Left renal pelvis (tissue), 4 donors: ENCODE data around the gene TNPO1. TPM values are rescaled to one million over a fixed set of nuclear protein-coding genes. Genes with fewer than 3 reads are reported as not detected.
"Not testable (repeated sequence)": the region's sequence is repeated elsewhere in the genome, so short reads cannot be mapped to it uniquely, and the experiment has no call there.

ENCODE experiments used
- DNase-seq, 4 donors: peaks; one replicate each; pipeline ENCODE4 v3.0.0-alpha.2; 2013; ENCODE audit warnings: low read depth in 4 of 4, low spot score in 3 of 4
- polyA plus RNA-seq, 4 donors: library from polyadenylated mRNA; unstranded; fragments of 120-200 nt; gene quantifications; one replicate each; pipeline ENCODE4 v1.2.1, GENCODE V29; 2013; ENCODE audit not compliant: insufficient read length in 4 of 4

Gene TNPO1
- 100 to 1,000 TPM in 2 of 4 donors, 10 to 100 TPM in 2; 86.3 to 123 (median 99.5) TPM for polyA plus RNA-seq

DNA sequence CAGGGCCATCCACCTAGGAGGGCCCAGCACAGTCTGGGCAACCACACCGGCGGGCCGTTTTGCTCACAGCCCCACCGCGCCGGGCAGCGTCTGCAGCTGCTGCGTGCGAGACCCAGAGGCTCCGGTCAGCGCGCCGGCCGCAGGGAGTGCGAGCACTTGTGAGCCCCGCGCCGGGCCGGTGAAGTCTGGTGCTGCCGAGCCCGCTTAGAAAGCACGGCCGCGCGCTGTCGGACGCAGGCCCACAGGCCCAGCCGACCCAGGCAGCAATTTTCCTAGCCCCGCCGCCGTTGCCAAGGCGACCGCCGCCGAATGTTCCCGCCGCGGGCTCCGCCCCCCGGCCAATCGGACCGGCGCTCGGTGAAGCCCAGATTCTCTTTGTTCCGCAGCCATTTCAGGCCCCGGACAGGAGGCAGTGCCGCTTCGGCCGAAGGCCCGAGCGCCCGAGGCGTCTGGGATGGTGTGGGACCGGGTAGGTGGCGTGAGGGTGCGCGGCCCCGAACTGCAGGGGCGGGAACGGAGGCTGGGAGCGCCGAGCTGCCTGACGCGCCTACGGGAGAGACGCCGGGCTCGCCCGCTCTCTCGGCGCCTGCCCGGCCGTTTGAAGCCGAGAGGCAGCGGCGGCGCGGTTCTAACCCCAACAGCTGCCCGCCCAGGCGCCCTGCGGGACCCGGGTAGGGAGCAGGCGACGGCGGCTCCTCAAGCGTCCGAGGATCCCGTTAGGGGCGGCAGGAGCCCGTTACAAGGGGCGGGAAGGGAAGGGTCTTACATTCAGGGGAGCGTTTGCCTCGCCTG lies at the start of gene TNPO1:
Gene TNPO1 (plus strand): TSS at position 378 of the 792 bp plus-strand sequence. CDS start 77 bp downstream, at position 455.
- peak; percentile 84 to 88 (median 86) for DNase-seq

DNA sequence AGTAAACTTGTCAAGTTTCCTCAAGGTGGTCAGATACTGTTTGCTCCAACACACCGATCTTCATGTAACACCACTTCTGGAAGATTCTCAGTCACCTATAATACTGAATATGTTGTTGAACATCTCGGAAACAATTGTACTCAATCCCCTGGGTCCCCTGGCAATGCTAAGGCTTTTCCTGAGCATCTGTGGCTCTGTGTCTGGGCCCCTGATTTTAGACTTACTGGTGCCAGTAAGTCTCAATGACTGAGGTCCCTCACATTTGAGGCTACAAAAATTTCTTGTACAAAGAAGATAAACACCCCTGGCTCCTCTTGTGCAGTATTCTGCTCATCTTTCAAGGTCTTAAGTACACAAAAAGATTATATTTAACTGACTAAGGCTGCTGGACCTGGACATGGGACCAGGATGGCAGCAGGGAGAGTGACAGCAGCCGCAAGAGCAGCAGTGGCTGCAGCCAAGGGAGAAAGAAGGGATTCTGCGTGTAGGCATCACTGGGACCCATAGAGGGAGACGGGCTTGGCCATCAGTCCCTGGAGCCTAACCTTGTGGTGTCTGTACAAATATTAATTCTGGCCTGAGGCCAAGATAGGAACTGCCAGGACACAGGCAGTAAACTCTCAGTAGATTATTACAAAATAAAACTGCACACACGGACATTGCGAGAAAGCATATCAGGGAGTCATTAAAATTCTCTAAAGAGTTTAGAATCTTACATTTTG lies 49.0 kb upstream of the TNPO1 start:
- no peak for DNase-seq

DNA sequence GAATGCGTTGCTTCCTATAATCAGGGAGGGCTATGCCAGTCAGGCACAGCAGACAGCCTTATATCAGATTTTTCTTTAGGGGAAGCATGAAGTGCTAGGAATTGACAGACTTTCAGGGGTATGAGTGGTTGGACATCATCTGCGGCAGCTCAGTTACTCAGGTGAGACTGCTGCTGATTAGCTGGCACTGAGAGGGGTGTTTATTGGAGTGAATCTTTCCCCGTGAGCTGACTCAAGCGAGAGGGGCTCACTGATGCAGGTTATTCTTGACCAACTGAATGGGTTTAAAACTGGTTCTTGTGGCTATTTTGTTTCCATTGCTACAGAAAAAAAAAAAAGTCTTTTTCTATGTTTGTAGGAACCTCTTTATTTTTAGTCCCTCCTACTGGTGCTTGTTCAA lies 46.2 kb upstream of the TNPO1 start:
- no peak for DNase-seq

DNA sequence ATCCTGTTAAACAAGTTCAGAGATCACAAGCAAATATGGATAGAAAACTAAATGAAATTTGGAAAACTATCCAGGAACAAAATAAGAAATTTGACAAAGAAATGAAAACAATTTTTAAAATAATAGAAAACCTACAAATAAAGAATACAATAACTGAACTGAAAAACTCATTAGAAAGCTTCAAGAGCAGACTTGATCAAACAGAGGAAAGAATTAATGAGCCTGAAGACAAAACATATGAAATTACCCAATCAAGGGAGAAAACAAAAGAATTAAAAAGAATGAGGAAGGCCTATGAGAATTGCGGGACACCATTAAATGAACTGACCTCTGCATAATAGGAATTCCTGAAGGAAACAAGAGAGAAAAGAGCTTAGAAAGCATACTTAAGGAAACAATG lies 39.8 kb upstream of the TNPO1 start:
- no peak for DNase-seq

DNA sequence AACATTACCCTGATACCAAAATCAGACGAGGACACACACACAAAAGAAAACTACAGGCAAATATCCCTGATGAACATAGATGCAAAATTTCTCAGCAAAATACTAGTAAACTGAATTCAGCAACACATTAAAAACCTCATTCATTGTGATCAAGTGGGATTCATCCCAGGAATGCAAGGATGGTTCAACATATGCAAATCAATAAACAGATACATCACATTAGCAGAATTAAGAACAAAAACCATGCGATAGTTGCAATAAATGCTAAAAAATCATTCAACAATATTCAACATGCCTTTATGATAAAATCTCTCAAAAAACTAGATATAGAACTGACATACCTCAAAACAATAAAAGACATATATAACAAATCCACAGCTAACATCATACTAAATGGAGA lies 36.9 kb upstream of the TNPO1 start:
- DNase-seq: no peak

DNA sequence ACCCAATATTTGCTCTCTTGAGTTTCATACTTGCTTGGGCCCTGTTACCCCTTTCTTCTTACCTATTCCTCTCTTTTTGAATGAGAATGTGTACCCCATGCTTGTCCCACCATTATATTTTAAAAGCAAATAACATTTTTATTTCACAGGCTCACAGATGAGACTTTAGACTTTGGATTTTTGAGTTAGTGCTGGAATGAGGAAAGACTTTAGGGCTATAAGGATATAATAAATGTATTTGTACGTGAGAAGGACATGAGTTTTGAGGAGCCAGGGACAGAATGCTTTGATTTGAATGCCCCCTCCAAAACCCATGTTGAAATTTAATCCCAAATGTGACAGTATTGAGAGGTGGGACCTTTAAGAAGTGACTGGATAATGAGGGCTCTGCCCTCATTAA lies 33.1 kb upstream of the TNPO1 start:
- DNase-seq: no peak

DNA sequence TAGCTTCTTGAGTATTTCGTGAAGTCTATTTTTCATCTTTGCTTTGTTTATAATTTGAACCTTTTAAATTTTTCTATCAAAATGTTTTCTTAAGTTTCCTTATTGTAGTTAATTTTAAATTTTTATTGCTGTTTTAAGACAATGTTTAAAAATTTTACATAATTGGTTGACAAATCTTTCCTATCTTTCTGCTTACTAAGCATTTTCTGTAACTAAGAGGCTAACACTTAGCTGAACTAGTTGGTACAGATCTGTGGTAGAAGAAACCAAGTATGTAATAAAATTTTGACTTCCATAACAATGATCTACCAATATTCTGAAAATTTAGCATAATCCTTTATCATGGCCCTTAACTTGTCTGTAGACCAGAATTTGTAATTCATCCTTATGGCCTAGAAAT lies 32.3 kb upstream of the TNPO1 start:
- no peak for DNase-seq

DNA sequence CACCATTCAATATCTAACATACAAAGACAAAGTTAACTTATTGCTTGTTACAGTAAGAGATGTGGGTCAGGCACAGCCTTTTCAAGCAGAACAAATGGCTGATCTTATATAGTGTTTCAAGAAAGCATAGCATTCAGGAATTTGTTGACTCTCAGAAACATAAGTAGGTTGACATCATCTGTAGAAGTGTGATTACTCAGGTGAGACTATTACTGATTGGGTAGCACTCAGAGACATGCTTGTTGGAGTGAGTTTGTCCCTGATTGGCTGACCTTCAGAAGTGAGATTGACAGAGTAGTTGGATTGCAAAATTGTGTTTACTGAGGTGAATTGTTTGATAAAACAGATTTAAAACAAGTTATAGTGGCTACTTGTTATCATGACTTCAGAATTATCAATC lies 30.7 kb upstream of the TNPO1 start:
- no peak for DNase-seq

DNA sequence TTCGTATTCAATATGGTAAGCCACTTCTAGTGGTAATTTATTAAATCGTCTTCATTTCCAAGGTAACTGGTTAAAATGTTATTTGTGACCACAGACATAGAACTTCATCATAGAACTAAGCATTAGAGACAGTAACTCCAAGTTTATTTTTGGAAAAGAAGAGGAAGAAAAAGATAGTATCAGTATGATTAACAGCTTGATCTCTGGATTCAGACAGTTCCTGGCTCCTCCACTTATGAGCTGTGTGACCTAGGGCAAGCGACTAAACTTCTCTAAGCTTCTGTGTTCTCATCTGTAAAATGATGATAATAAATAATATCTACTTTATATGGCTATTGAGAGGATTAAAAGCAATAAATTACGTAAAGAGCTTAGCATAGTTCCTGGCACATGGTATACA lies 29.8 kb upstream of the TNPO1 start:
- DNase-seq: no peak

DNA sequence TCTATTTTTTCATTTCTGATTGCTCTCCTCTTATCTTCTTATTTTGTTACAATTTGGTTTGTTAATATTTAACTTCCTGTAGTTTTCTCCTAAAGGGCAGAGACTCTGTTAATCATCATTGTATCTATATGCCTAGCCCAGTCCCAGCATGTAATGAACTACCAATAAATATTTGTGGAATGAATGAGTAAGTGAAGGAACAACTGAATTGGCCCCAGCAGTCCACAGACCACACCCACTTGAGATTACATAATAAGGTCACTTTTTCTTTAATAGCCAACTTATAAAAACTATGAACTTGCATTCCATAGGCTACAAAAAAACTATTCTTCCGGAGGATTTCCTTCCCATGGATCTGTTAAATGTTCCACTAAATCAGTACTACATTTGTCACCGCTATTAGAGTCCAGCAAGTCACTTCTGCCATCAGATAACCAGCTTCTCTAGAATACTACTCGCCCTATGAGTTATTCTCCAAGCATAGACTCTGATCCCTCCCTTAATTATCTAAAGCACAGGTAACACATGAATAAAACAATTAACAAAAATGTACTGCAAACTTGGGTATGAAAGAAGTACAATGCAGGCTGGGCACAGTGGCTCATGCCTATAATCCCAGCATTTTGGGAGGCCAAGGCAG lies 27.5 kb upstream of the TNPO1 start:
- DNase-seq: no peak

DNA sequence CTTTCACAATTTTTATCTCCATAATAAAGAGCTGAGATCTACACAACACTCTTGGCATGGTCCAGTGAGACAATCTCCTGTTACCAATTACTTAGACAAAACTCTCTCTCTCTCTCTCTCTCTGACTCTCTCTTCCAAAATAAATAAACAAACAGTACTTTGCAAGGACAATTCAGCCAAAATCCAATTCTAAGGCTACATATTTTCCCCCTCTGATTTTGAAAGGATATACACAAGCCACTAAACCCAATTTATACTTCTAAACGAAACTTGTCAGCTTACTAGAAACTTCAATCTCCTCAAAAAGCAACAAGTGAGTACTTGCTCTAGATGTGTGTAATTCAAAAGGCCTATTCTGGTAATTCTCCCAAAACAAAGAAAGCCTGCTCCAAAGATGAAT lies 26.3 kb upstream of the TNPO1 start:
- no peak for DNase-seq

DNA sequence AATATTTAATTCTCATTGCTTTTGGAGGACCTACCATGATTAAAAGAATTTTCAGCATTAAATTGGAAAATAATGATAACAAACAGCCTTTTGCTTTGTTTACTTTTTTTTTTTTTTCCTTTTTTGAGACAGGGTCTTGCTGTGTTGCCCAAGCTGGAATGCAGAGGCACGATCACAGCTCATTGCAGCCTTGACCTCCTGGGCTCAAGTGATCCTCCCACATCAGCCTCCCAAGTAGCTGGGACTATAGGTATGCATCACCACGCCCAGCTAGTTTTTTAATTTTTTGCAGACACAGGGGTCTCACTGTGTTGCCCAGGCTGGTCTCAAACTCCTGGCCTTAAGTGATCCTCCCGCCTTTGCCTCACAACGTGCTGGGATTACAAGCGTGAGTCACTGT lies 23.8 kb upstream of the TNPO1 start:
- not testable (repeated sequence) for DNase-seq

DNA sequence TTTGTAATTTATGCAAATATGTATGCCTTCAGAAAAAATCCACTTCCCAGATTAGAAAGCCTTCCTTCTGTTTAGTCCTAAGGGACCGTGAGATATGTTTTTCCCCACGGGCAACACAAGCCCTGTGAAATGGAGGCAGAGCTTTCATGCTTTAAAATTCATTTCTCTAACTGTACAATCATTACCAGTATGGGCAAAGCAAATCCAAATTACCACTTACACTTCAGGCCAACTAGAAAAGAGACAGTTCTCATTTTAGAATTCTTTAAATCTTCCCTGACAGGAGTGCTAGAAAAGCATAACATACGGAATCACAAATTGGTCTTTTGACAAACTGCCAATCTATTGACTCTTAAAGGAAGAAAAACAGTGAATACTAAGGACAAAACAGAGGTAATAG lies 20.5 kb upstream of the TNPO1 start:
- no peak for DNase-seq

DNA sequence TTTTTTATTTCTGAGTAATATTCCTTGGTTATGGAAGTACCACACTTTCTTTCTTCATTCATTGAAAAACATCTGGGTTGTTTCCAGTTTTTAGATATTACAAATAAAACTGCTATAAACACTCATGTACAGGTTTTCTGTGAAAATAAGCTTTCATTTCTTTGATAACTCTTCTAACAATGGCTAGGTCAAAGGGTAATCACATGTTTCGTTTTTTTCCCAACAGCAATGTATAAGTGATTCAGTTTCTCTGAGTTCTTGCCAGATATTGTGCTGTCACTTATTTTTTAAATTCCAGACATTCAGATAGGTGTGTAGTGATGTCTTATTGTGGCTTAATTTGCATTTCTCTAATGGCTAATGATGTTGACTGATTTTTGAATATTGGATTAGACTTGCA lies 16.7 kb upstream of the TNPO1 start:
- DNase-seq: no peak

DNA sequence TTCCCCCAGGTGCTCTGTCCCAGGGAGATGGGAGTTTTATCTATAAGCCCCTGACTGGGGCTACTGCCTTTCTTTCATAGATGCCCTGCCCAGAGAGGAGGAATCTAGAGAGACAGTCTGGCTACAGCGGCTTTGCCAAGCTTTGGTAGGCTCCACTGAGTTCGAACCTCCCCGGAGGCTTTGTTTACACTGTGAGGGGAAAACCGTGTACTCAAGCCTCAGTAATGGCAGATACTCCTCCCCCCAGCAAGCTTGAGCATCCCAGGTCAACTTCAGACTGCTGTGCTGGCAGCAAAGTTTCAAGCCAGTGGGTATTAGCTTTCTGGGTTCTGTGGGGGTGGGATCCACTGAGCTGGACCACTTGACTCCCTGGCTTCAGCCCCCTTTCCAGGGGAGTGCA lies 7.8 kb upstream of the TNPO1 start:
- DNase-seq: not testable (repeated sequence)

DNA sequence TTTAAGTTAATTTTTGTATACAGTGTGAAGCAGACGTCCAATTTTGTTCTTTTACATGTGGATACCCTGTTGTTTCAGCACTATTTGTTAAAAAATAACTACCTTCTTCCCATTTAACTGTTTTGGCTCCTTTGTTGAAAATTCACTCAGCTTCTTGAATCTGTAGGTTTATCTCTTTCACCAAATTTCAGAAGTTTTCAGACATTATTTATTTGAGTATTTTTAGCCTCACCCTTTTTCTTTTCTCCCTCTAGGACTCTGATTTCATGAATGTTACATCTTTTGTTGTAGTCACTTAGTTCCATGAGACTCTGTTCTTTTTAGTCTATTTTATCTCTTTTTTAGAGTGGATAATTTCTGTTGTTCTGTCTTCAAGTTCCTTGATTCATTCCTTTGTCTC lies 4.6 kb upstream of the TNPO1 start:
- DNase-seq: no peak

DNA sequence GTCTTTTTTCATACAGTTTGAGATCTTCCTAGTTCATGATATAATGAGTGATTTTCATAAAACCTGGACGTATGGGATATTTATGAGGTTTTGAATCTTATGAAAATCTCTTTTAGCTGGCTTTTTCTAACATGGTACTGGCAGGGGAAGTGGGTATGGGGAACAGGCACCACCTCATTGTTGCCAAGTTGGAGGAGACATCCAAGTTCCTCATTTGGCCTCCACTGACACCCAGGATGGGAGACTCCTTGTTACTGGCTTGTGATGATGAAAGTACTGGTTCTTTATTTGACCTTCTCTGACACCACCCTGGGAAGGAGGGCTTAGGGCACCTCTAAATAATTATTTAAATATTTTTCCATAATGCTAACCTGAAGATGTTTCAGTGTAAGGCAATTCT lies 4.0 kb upstream of the TNPO1 start:
- no peak for DNase-seq

DNA sequence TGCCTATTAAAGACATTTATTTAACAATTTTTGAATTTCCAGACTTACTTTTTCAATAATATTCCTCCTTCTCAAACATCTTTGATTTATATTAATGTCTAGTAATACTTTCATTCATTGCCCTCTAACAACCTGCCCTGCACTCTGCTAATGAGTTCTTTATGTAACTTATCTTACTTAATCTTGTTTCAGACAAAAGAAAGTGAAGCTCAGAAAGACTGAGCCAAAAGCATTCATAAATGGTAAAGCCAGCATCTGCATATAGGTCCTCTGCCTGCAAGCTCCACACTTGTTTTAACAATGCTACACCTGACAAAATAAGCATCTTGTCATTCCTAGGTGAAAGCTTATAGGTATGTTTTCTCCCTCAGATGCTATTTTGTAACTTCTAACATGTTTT lies 2.4 kb upstream of the TNPO1 start:
- DNase-seq: no peak

DNA sequence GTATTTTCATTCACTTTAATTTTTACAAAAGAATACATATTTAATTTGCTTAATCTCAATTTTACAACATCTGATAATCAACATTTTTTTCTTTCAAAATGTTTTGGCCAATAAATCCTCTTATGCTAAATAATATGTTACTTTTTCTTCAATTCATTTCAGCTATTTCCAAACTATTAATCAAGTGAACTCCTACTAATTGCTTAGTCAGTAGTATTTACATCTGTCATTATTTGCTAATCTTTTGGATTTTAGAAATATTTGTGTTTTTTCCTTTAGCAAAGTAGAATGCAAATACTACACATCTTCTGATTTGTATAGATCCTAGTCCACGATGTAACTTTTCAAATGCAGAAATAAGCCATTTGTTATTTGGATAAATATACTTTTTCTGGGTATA lies 1.6 kb upstream of the TNPO1 start:
- no peak for DNase-seq

DNA sequence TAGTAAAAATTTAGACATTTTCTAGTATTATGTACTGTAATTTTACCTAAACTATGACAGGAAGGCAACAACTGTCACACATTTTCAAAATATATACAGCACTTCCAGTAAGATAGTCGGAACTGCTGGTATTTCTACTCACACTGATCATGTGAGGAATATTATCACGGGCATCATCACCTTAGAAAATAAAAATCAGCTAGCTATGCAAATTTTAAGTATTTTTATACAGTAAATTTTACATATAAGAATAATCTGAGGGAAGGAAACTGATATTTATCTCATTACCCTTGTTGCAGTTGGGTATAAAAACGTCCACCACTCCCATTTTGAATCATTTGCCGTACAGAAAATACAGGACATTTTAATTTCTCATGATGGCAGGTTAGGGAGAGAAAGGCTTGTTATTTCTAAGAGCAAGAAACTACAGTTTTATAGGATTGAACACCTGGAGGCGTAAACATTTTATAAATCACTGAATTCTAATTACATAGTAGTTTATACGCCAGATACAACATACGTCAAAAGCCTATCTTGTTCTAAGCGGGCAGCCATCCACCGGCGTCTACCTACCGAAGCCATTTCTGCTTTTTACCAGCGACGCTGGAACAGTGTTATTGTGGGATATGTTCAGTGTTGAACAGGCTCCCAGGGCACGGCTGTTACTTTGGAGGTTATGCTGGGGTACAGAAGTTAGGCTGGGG lies 729 bp upstream of the TNPO1 start:
- DNase-seq: peak in 2 of 4 donors; percentile 14 to 18

DNA sequence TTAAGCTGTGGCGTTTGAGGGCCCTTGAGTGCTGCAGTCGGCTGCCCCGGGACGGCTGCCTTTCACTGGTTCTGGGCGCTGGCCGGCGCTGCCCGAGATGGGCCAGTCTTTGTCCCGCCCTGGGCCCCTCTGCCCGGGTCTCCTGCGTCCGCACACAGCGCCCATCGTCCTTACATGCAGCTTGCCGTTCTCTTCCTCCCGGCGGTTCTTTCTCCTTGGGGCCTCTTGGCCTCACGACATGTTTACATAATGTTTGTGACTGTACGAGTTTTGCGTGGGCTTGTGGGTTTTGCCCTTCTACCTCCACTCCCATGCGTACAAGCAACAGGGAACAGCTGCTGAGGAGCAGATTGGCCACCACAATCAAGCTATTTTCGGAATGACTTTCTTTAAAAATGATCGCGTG lies 618 bp downstream of the TNPO1 start:
- peak in 2 of 4 donors; percentile 51 to 59 for DNase-seq
